ENCODE results near the gene IGFALS. TPM values are rescaled to one million over a fixed set of nuclear protein-coding genes. Genes with fewer than 3 reads are reported as not detected.

IGFALS gene
- under 0.01 and 0.09 TPM in 2 replicates for total RNA-seq

GRCh38 chr16:1793578-1794220 lies at the start of gene IGFALS:
Gene IGFALS, minus strand, starts transcription at chr16:1793705. Its CDS starts 53 bp downstream, at chr16:1793652.

GRCh38 chr16:1826691-1827573 lies 33.4 kb upstream of the IGFALS start, which contains the start of the genes FAHD1 and HAGH:
Gene FAHD1, plus strand, starts transcription at chr16:1827206. Its CDS starts 33 bp downstream, at chr16:1827239.
Gene HAGH, minus strand, starts transcription at chr16:1826825. Its CDS starts 38 bp downstream, at chr16:1826787.

GRCh38 chr16:1782408-1783264 lies 10.9 kb downstream of the IGFALS start, which contains the start of the genes NUBP2 and SPSB3:
Gene NUBP2, plus strand, starts transcription at chr16:1782960. Its CDS starts 61 bp downstream, at chr16:1783021.
Gene SPSB3, minus strand, starts transcription at chr16:1782571. Its CDS starts 1,088 bp downstream, at chr16:1781483.

GRCh38 chr16:1772908-1773702 lies 20.4 kb downstream of the IGFALS start, which contains the start of gene MRPS34:
Gene MRPS34, minus strand, starts transcription at chr16:1773134. Its CDS starts 15 bp downstream, at chr16:1773119.

GRCh38 chr16:1772362-1772907 lies 21.1 kb downstream of the IGFALS start, which contains the start of gene EME2:
Gene EME2, plus strand, starts transcription at chr16:1772810. Its CDS starts 418 bp downstream, at chr16:1773228.

GRCh38 chr16:1771188-1771863 lies 22.2 kb downstream of the IGFALS start, which contains the start of gene NME3:
Gene NME3, minus strand, starts transcription at chr16:1771543. Its CDS starts 9 bp downstream, at chr16:1771534.

Other genes starting within 250 kb of the IGFALS start
- gene IFT140, start 181.6 kb downstream of the IGFALS start, total RNA-seq: 25.0 and 36.9 TPM in 2 replicates
- 3.7 and 5.3 TPM in 2 replicates for gene CRAMP1, start 181.3 kb downstream of the IGFALS start, total RNA-seq
- 13.7 and 14.2 TPM in 2 replicates for gene JPT2, start 115.4 kb downstream of the IGFALS start, total RNA-seq
- gene MAPK8IP3, start 87.5 kb downstream of the IGFALS start, total RNA-seq: 34.0 and 41.1 TPM in 2 replicates
- 48.9 and 58.7 TPM in 2 replicates for gene NME3, start 22.2 kb downstream of the IGFALS start, total RNA-seq
- 6.4 and 10.8 TPM in 2 replicates for gene EME2, start 20.9 kb downstream of the IGFALS start, total RNA-seq
- 74.0 and 77.1 TPM in 2 replicates for gene MRPS34, start 20.6 kb downstream of the IGFALS start, total RNA-seq
- 22.3 and 28.1 TPM in 2 replicates for gene SPSB3, start 11.1 kb downstream of the IGFALS start, total RNA-seq
- gene NUBP2, start 10.7 kb downstream of the IGFALS start, total RNA-seq: 49.5 and 49.8 TPM in 2 replicates
- 35.1 and 58.0 TPM in 2 replicates for gene HAGH, start 33.1 kb upstream of the IGFALS start, total RNA-seq
- 44.4 and 101 TPM in 2 replicates for gene FAHD1, start 33.5 kb upstream of the IGFALS start, total RNA-seq
- gene MEIOB, start 78.5 kb upstream of the IGFALS start, total RNA-seq: 0.28 TPM in 1 of 2 replicates, not detected in the other
- gene HS3ST6, start 124.7 kb upstream of the IGFALS start, total RNA-seq: not detected in 2 replicates
- 7.4 and 9.5 TPM in 2 replicates for gene MSRB1, start 149.5 kb upstream of the IGFALS start, total RNA-seq
- gene RPL3L, start 161.0 kb upstream of the IGFALS start, total RNA-seq: not detected in 2 replicates
- 194 and 232 TPM in 2 replicates for gene NDUFB10, start 165.8 kb upstream of the IGFALS start, total RNA-seq
- gene RPS2, start 171.1 kb upstream of the IGFALS start, total RNA-seq: 3,442 and 3,638 TPM in 2 replicates
- not detected in 2 replicates for gene RNF151, start 173.2 kb upstream of the IGFALS start, total RNA-seq
- gene TBL3, start 178.3 kb upstream of the IGFALS start, total RNA-seq: 27.9 and 34.6 TPM in 2 replicates
- gene NOXO1, start 187.8 kb upstream of the IGFALS start, total RNA-seq: 0.14 TPM in 1 of 2 replicates, not detected in the other
- gene GFER, start 190.5 kb upstream of the IGFALS start, total RNA-seq: 10.1 and 11.5 TPM in 2 replicates
- 2.4 and 3.3 TPM in 2 replicates for gene SYNGR3, start 196.3 kb upstream of the IGFALS start, total RNA-seq
- 11.4 and 11.8 TPM in 2 replicates for gene ZNF598, start 216.1 kb upstream of the IGFALS start, total RNA-seq
- 0.18 and 0.43 TPM in 2 replicates for gene NPW, start 226.1 kb upstream of the IGFALS start, total RNA-seq
- 27.0 and 28.1 TPM in 2 replicates for gene NHERF2, start 233.2 kb upstream of the IGFALS start, total RNA-seq